ENCODE data around the gene RPL13.

DNA sequence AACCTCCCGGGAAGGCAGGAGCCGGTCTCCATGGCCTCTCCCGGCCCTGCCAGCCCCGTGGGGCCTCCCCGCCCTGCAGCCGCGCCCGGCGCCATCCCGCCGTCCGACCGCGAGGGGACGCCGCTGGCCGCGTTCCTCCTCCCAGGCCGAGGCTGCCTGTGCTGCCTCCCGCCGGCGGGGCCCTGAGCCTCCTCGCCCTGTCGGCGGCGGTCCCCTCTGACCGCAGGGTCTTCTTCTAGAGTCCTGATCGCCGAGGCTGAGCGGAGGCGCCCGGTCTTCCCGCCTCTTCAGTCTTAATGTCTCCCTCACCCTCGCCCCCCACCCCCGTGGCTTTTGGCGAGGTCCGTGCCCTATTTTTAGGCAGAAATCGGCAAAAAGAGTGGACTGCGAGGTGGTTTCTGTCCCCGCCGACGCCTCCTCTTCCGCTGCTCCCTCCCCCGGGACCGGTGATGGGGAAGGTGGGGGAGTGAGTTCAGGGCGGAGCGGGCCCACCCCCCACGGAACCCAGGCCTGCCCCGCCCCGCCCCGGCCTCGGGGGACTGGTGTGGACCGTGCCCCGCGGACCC is 14.3 kb downstream of the RPL13 start:
- TF ChIP-seq CREM (IDR thresholded peaks at IDR 0.05) (no peak), CREM (CRISPR knock-in tag; IDR thresholded peaks at IDR 0.05) (no peak), POLR2AphosphoS5 (IDR thresholded peaks at IDR 0.05; ENCODE audit: low read depth, low read length) (no peak), ZNF883 (CRISPR knock-in tag; IDR thresholded peaks at IDR 0.05; ENCODE audit: not compliant biosample characterization) (no peak), STAT5B (CRISPR knock-in tag; IDR thresholded peaks at IDR 0.05) (no peak), GABPA (IDR thresholded peaks at IDR 0.05; ENCODE audit: low read depth, low read length) (no peak), GABPA (CRISPR knock-in tag; IDR thresholded peaks at IDR 0.05; ENCODE audit: low read depth) (no peak), ZNF331 (CRISPR knock-in tag; IDR thresholded peaks at IDR 0.05) (no peak), ZNF24 (IDR thresholded peaks at IDR 0.05) (no peak), SMAD1 (CRISPR knock-in tag; IDR thresholded peaks at IDR 0.05; ENCODE audit: borderline replicate concordance, low read depth) (no peak)
- TF ChIP-seq, protein P1, sequence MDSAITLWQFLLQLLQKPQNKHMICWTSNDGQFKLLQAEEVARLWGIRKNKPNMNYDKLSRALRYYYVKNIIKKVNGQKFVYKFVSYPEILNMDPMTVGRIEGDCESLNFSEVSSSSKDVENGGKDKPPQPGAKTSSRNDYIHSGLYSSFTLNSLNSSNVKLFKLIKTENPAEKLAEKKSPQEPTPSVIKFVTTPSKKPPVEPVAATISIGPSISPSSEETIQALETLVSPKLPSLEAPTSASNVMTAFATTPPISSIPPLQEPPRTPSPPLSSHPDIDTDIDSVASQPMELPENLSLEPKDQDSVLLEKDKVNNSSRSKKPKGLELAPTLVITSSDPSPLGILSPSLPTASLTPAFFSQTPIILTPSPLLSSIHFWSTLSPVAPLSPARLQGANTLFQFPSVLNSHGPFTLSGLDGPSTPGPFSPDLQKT (CRISPR knock-in tag; IDR thresholded peaks at IDR 0.05; ENCODE audit: borderline replicate concordance), result no peak
- TF ChIP-seq, protein P2, sequence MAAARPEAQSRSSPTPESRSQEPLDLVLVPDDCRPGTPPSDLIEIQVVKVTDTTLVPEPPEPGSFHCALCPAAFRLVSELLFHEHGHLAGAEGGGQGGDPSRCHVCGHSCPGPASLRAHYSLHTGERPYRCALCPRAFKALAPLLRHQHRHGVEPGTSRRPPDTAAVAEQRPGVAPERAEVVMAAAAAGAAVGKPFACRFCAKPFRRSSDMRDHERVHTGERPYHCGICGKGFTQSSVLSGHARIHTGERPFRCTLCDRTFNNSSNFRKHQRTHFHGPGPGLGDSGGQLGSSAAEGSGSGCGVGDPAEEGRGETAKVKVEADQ (CRISPR knock-in tag; IDR thresholded peaks at IDR 0.05; ENCODE audit: borderline replicate concordance), result no peak
- TF ChIP-seq, protein P3, sequence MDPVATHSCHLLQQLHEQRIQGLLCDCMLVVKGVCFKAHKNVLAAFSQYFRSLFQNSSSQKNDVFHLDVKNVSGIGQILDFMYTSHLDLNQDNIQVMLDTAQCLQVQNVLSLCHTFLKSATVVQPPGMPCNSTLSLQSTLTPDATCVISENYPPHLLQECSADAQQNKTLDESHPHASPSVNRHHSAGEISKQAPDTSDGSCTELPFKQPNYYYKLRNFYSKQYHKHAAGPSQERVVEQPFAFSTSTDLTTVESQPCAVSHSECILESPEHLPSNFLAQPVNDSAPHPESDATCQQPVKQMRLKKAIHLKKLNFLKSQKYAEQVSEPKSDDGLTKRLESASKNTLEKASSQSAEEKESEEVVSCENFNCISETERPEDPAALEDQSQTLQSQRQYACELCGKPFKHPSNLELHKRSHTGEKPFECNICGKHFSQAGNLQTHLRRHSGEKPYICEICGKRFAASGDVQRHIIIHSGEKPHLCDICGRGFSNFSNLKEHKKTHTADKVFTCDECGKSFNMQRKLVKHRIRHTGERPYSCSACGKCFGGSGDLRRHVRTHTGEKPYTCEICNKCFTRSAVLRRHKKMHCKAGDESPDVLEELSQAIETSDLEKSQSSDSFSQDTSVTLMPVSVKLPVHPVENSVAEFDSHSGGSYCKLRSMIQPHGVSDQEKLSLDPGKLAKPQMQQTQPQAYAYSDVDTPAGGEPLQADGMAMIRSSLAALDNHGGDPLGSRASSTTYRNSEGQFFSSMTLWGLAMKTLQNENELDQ (CRISPR knock-in tag; IDR thresholded peaks at IDR 0.05; ENCODE audit: borderline replicate concordance), result no peak
